HEK293 (cell line): ENCODE results near the gene TSPEAR.

Experiments used
- REPIN1 ChIP-seq: fragments of 450-650 bp; formaldehyde crosslinking; IDR thresholded peaks from 2 replicates; pipeline ENCODE4 v1.5.1; 2017; ENCODE audit warnings: missing biosample characterization, missing genetic modification characterization, low read depth
- ZNF121 ChIP-seq: fragments of 450-650 bp; formaldehyde crosslinking; IDR thresholded peaks from 2 replicates; pipeline ENCODE4 v1.5.1; 2016; ENCODE audit warnings: missing biosample characterization, missing genetic modification characterization
- ZNF138 ChIP-seq: fragments of 450-650 bp; formaldehyde crosslinking; IDR thresholded peaks from 2 replicates; pipeline ENCODE4 v1.5.1; 2016; ENCODE audit warnings: missing biosample characterization, missing genetic modification characterization, borderline replicate concordance
- ZNF341 ChIP-seq: fragments of 450-650 bp; formaldehyde crosslinking; IDR thresholded peaks from 2 replicates; pipeline ENCODE4; 2016; ENCODE audit warnings: low read depth, missing biosample characterization, missing genetic modification characterization
- ZNF670 ChIP-seq: fragments of 450-650 bp; formaldehyde crosslinking; IDR thresholded peaks from 2 replicates; pipeline ENCODE4 v1.5.1; 2016; ENCODE audit warnings: missing biosample characterization, missing genetic modification characterization, low read depth
- TF ChIP-seq, protein P1 (sequence below): fragments of 450-650 bp; formaldehyde crosslinking; IDR thresholded peaks from 2 replicates; pipeline ENCODE4 v1.5.1; 2016; ENCODE audit warnings: missing biosample characterization, missing genetic modification characterization
- TF ChIP-seq, protein P2 (sequence below): fragments of 450-650 bp; formaldehyde crosslinking; IDR thresholded peaks from 2 replicates; pipeline ENCODE4 v1.5.1; 2017; ENCODE audit warnings: missing biosample characterization, missing genetic modification characterization

DNA sequence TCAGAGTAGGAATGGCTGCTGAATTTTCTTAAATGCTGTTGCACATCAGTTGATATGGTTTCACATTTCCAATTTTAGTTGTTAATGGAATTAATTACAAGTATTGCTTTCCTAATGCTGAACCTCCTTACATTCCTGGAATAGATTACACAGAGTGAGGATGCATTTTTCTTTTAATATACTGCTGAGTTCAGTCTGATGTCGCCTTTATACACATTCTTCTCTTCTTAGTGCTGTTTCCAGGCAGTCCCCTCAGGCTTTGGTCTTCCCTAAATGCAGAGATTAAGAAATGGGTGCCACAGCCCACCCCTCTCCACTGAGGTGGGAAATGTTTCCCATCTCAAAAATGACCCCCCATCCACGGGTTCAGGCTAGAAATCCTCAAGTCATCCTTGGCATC lies 6.7 kb upstream of the TSPEAR start:
- TF ChIP-seq ZNF121 (tag by site-specific recombination): no peak
- no peak for TF ChIP-seq REPIN1 (tag by site-specific recombination)
- TF ChIP-seq, protein P1, sequence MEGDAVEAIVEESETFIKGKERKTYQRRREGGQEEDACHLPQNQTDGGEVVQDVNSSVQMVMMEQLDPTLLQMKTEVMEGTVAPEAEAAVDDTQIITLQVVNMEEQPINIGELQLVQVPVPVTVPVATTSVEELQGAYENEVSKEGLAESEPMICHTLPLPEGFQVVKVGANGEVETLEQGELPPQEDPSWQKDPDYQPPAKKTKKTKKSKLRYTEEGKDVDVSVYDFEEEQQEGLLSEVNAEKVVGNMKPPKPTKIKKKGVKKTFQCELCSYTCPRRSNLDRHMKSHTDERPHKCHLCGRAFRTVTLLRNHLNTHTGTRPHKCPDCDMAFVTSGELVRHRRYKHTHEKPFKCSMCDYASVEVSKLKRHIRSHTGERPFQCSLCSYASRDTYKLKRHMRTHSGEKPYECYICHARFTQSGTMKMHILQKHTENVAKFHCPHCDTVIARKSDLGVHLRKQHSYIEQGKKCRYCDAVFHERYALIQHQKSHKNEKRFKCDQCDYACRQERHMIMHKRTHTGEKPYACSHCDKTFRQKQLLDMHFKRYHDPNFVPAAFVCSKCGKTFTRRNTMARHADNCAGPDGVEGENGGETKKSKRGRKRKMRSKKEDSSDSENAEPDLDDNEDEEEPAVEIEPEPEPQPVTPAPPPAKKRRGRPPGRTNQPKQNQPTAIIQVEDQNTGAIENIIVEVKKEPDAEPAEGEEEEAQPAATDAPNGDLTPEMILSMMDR (tag by site-specific recombination): no peak
- no peak for TF ChIP-seq ZNF341 (tag by site-specific recombination)
- no peak for TF ChIP-seq ZNF670 (tag by site-specific recombination)
- TF ChIP-seq, protein P2, sequence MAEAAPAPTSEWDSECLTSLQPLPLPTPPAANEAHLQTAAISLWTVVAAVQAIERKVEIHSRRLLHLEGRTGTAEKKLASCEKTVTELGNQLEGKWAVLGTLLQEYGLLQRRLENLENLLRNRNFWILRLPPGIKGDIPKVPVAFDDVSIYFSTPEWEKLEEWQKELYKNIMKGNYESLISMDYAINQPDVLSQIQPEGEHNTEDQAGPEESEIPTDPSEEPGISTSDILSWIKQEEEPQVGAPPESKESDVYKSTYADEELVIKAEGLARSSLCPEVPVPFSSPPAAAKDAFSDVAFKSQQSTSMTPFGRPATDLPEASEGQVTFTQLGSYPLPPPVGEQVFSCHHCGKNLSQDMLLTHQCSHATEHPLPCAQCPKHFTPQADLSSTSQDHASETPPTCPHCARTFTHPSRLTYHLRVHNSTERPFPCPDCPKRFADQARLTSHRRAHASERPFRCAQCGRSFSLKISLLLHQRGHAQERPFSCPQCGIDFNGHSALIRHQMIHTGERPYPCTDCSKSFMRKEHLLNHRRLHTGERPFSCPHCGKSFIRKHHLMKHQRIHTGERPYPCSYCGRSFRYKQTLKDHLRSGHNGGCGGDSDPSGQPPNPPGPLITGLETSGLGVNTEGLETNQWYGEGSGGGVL (tag by site-specific recombination): no peak
- TF ChIP-seq ZNF138 (tag by site-specific recombination): no peak
